GM18508 (cell line): ENCODE results near the gene ADAMTS15.

Source experiments
- ATAC-seq: cut with Tn5 transposase; IDR thresholded peaks from one replicate; pipeline ENCODE4 v1.9.1; 2021; ENCODE audit warnings: moderate number of reproducible peaks; ENCODE audit not compliant: insufficient read depth, unreplicated experiment

ADAMTS15 gene

GRCh38 chr11:130448416-130449309 is at the start of gene ADAMTS15:
ADAMTS15 (plus strand) TSS chr11:130448645; CDS start chr11:130448974, 329 bp downstream.
- no peak for ATAC-seq

GRCh38 chr11:130399196-130399595 is 49.2 kb upstream of the ADAMTS15 start:
- no peak for ATAC-seq

- no peak for ATAC-seq
Measured at GRCh38 chr11:130400781-130401483, 47.5 kb upstream of the ADAMTS15 start.

GRCh38 chr11:130402570-130402969 is 45.9 kb upstream of the ADAMTS15 start:
- no peak for ATAC-seq

GRCh38 chr11:130403271-130403804 is 45.1 kb upstream of the ADAMTS15 start:
- ATAC-seq, result no peak

GRCh38 chr11:130403967-130404366 is 44.5 kb upstream of the ADAMTS15 start:
- no peak for ATAC-seq

GRCh38 chr11:130404727-130405126 is 43.7 kb upstream of the ADAMTS15 start:
- ATAC-seq, result no peak

- ATAC-seq, result no peak
Measured at GRCh38 chr11:130405428-130405827, 43.0 kb upstream of the ADAMTS15 start.

GRCh38 chr11:130407978-130408377 is 40.5 kb upstream of the ADAMTS15 start:
- ATAC-seq, result no peak

GRCh38 chr11:130408401-130408890 is 40.0 kb upstream of the ADAMTS15 start:
- no peak for ATAC-seq

- ATAC-seq, result no peak
Measured at GRCh38 chr11:130408901-130409300, 39.5 kb upstream of the ADAMTS15 start.

GRCh38 chr11:130409594-130410388 is 38.7 kb upstream of the ADAMTS15 start:
- no peak for ATAC-seq

GRCh38 chr11:130411223-130411622 is 37.2 kb upstream of the ADAMTS15 start:
- ATAC-seq, result no peak

- ATAC-seq, result no peak
Measured at GRCh38 chr11:130413405-130414106, 34.9 kb upstream of the ADAMTS15 start.

GRCh38 chr11:130414107-130415080 is 34.1 kb upstream of the ADAMTS15 start:
- no peak for ATAC-seq

GRCh38 chr11:130415731-130416529 is 32.5 kb upstream of the ADAMTS15 start:
- ATAC-seq, result no peak

GRCh38 chr11:130416530-130416882 is 31.9 kb upstream of the ADAMTS15 start:
- ATAC-seq, result no peak

- ATAC-seq, result no peak
Measured at GRCh38 chr11:130416906-130417305, 31.5 kb upstream of the ADAMTS15 start.
